Ecto neural progenitor cell (in vitro differentiated cells): Measurements from ENCODE around the gene TLCD3A.

ENCODE experiments used
- DNase-seq: peaks from one replicate; pipeline ENCODE4 v3.0.0-alpha.2; 2018; ENCODE audit warnings: low spot score

The TLCD3A gene

DNA sequence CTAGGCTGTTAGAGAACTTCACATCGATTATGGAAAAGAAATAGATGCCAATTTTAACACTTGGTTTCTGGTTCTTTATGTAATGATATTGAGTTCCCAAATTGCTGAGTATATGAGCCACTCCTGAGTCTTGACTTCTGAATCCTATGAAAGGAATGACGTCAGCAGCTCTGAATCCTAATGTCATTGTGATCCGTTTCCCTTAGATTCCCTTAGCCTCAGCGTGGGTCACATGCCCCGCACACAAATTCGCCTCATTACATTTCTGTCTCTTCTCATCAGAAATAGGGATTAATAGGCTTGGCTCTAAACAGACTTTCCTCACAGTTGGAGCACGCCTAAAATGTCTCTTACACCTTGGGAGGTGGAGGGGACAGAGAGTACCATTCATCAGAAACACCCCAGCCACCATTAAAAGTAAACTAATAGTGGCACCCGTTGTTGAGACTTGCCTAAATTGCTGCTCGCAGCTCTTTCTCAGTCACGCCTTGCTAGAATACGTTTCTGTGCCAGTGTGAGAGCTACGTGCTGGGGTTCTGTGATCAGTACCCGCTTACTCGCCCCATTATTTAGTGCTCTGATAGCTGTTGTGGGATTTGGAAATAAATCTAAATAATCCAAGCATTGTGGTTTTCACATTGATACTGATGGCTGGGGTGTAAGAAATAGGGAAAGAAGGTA lies 56.9 kb downstream of the TLCD3A start:
- DNase-seq = no peak

DNA sequence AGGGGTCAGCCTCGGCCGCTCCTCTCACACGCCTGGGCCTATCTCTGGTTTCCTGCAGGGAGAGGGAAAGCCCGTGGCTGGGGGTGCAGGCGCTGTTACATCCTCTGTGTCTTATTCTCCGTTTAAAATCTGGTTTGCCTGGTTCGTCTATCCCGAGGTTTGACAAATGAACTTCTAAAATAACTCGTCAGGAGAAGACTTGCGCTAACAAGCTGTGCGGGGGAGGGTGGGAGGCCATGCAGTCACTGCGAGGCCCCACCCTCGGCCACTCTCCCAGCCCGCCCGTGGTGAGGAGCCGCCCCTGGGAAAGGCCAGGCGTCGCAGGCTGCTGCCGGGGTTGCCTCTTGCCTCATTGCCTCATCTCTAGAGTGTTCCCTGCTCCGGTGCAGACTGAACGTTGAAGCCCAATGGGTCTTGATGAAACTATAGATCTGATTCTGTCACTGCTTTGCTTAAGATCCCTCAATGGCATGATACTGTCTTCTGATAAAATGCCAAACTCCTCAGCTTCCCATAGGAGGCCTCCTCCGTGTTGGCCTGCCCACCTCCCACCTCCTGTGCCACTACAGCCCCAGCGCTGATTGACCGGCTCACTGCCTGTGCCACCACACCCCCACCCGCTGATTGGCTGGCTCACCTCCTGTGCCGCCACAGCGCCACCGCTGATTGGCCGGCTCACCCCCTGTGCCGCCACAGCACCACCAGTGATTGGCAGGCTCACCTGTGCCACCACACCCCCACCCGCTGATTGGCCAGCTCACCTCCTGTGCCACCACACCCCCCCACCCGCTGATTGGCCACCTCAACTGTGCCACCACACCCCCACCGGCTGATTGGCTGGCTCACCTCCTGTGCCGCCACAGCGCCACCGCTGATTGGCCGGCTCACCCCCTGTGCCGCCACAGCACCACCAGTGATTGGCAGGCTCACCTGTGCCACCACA lies 57.8 kb downstream of the TLCD3A start:
- peak; percentile 90 for DNase-seq

GRCh38 chr17:790874-791247 lies 58.5 kb downstream of the TLCD3A start:
- peak; percentile 72 for DNase-seq

GRCh38 chr17:791829-792228 lies 59.4 kb downstream of the TLCD3A start:
- DNase-seq = peak; percentile 44

DNA sequence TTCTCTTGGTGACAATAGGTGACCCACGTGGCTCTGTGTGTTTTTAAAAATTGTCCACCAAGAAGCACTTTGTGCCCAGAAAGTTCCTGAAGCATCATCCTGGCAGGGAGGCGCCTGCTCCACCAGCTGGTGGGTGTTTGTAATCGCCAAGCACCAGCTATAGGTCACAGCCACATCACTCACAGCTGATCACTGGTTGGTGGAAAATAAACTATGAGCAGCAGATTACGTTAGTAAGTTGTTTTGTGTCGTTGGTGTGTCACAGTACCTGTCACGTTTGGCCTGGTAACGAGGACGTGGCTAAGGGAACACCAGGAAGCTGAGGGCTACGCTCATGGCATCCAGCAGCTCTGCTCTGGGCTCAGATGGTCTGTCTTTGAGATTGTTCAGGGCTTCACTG lies 59.9 kb downstream of the TLCD3A start:
- DNase-seq = peak; percentile 39
